ENCODE measurements around the gene TMEM107. TPM values are rescaled to one million over a fixed set of nuclear protein-coding genes. Genes with fewer than 3 reads are reported as not detected.
"Not testable (repeated sequence)": the region's sequence is repeated elsewhere in the genome, so short reads cannot be mapped to it uniquely, and the experiment has no call there.

Gene TMEM107
- total RNA-seq, 1 experiment from 2014 or later: 30.1 TPM

- TF ChIP-seq CTCF (IDR thresholded peaks at IDR 0.05 in 2 of 3, conservative IDR thresholded peaks at IDR 0.05 in 1 of 3; ENCODE audit: borderline replicate concordance in 1 of 3, insufficient read depth in 1 of 3, low read depth in 2 of 3, low read length in 2 of 3) (no peak), SIN3A (IDR thresholded peaks at IDR 0.05; ENCODE audit: low read depth) (peak; percentile 47; the same call in 1 of the 2 replicates), ZFX (IDR thresholded peaks at IDR 0.05) (no peak), SRF (IDR thresholded peaks at IDR 0.05; ENCODE audit: low read depth) (no peak), EZH2phosphoT487 (IDR thresholded peaks at IDR 0.05; ENCODE audit: borderline replicate concordance) (no peak)
These were observed 44.8 kb upstream of the TMEM107 start (continued) for GRCh38 chr17:8220783-8221662.

GRCh38 chr17:8214000-8214399 is 37.8 kb upstream of the TMEM107 start:
- H3K9me2 ChIP-seq (ENCODE audit: insufficient read depth); DNase-seq (ENCODE audit: low read depth, low spot score); H3K27ac ChIP-seq (ENCODE audit: low read depth, low read length); CTCF ChIA-PET; H3K9ac ChIP-seq (ENCODE audit: low read length); H3K36me3 ChIP-seq (ENCODE audit: control insufficient read depth in 1 of 2, insufficient read depth in 2 of 2, low read length in 2 of 2); RAD21 ChIA-PET (ENCODE audit: low non-redundant PET in 1 of 2, low total read pairs in 2 of 2, uncharacterized antibody in 2 of 2, unreplicated experiment in 2 of 2); H3K27me3 ChIP-seq (ENCODE audit: insufficient read depth, low read length); BruUV-seq (replicated peaks); H3K9me3 ChIP-seq (ENCODE audit: control insufficient read depth in 1 of 2, insufficient read depth in 1 of 2, low read depth in 1 of 2, low read length in 2 of 2); intact Hi-C loops (cut with micrococcal nuclease); H3K4me3 ChIP-seq (replicated peaks in 1 of 2; ENCODE audit: low read depth in 1 of 2, low read length in 2 of 2); ATAC-seq; H4K20me1 ChIP-seq (ENCODE audit: insufficient read depth): not testable (repeated sequence)
- peak overlapping the region; percentile 45 for H3K4me2 ChIP-seq (ENCODE audit: low read length)
- peak overlapping the region; percentile 35 for H2AFZ ChIP-seq (ENCODE audit: low read depth, low read length, poor library complexity, severe bottlenecking)
- POLR2A ChIA-PET: interaction anchor here (1.0 to 5.2 kb wide), 4 partner anchors 8 to 81 kb away, joined by 6 to 57 read pairs (median 14); partner anchors contain the start of genes CTC1 and SLC25A35
- peaks cover 37 to 73% of the 10 kb centered on the region in 2 experiments for H3K4me1 ChIP-seq (ENCODE audit: control insufficient read depth in 1 of 2, insufficient read depth in 2 of 2, low read length in 2 of 2)
- H3K79me2 ChIP-seq (ENCODE audit: insufficient read depth, low read length): peaks cover 14% of the 10 kb centered on the region
- peak; percentile 61; the same call in 1 of the 2 replicates for TF ChIP-seq CBX3 (IDR thresholded peaks at IDR 0.05; ENCODE audit: low read depth)
- peak; percentile 54; the same call in 1 of the 2 replicates for TF ChIP-seq MAX (IDR thresholded peaks at IDR 0.05)
- peak; percentile 27 for TF ChIP-seq TCF7L2 (IDR thresholded peaks at IDR 0.05; ENCODE audit: borderline replicate concordance, extremely low read depth, insufficient read depth, insufficient read length)
